Midbrain (tissue), 1 donor: ENCODE data around the gene CERS6.

Experiments used
- DNase-seq: peaks from one replicate; lab custom pipeline; 2025; lab: John Stamatoyannopoulos, UW

Gene CERS6

DNA sequence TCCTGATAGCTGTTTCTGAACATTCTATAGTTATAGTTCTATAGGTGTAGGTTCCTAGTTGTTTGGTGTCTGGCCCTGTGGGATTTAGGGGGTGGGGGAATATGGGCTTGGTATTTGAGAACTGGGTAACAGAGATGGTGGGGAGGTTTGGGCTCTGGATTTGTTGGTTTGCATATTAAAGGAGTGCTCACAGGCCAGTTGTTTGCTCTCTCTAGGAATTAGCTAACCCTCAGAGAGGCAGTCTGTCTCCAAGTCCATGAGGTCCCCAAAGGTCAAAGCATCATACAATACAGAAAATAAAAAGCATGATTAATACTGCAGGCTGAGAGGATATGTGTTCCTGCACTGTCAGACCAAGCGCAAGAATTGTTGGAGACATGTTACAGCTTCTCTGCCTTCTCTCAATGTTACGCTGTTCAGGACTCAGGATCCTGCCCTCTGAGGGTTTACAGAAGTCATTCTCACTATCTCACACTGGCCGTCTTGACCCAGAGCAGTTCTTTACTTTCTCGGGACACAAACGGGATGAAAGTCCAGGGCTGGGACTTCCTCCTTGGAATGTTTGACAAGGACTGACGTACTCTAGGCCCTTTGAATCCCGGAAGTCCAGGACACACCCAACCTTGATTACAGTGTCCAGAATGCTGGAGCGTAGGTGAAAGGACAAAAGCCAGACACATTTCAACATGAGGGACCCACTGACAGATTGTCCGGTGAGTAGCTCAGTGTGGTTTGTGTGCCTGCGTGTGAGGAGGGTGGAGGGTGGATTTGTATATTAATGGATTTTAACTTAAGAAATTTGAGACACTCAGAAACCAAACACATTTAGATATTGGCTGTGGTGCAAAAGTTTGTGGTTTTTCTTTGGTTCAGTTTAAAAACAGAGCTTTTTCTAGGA, 346.1 kb downstream of the CERS6 start, which contains the start of gene NOSTRIN:
NOSTRIN (plus strand) TSS at position 677 of the 898 bp plus-strand sequence; CDS start at position 687, 10 bp downstream.
- no peak for DNase-seq

DNA sequence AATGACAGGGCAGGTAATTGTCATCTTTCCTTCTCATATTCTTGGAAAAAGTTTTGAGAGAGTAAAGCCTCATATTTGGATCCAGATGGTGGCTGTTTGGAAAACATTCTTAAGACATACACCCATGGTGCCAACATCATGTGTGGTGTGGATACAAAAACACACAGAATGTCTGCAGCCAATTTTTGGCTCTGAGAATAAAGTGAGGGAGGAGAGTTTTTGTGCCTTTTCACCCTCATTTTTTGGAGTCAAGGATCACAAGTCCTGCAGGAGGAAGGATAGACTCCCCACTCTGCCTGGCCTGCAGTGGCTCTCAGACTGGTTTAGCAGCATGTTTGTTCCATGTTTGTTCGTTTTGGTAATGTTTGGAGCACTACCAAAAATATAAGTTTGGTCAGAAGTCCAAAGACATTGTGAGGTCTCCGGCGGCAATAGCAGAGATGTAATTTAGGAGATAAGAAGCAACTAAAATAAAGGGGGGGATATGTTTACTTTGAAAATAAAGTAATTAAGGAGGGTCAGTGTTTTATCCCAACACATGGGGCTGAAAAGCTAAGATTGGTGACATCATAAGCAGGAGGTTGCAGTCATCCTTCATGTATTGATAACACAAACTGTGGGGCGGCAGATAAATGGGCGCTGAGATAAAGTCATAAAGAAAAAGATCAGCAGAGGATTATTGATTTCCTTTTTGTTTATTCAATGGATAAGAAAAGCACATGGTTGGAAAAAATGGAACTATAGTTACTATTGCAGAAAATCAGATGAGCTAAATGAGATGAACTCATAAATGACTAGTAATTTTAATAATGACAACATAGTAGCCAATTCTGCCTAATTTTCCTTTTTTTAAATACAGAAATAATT, 347.0 kb downstream of the CERS6 start:
- DNase-seq: no peak

DNA sequence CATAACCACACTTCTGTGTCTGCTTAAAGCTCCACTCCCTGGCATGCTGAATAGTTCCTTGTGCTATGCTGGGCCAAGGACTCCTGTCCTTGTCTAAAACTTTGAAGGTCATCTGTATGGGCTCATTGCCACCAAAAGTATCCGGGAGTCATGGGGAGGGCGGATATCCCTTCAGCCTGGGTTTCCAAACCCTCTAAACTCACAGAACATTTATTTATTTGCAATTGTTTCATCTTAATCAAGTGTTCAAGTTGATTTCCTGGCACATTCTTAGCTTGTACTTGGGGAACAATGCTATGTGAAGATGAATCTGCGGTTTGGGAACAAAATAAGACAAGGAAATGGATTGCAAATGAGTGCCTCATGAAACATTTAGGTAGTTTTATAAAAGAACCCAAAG, 348.1 kb downstream of the CERS6 start:
- DNase-seq: no peak

DNA sequence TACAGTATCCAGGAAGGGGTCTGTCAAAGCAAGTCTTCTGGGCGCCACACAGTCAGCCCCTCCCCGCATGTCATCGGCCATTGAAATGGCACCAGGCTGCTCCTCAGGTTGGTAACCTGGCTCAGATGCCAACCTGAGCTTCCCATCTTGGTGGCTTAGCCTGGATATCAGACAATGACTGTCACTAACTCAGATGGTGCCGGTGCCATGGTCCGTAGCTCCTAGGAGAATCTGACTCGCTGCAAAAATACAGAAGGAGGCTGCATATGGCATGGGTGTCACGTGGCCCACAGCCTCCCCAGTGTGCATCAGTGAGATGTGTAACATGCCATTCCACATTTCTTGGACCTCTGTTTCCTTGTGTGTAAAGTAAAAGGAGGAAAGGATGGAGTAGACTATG, 349.5 kb downstream of the CERS6 start:
- no peak for DNase-seq

DNA sequence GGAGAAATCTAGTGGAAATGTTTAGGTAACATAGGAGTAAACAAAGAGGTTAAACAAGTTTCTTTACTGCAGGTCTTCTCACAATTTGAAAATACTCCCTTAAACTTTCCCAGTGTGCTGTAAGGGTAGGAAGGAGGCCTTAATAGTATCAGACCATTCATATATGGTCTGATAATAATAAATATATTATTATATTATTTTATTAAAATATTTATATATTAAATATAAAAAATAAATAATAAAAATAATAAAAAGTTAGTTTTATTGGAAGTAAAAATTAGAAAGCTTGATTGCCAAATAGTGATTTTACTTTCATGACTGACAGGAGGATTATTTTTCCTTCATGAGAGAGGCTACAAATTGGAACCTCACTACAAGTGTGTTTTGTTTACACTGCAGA, 353.5 kb downstream of the CERS6 start:
- no peak for DNase-seq

DNA sequence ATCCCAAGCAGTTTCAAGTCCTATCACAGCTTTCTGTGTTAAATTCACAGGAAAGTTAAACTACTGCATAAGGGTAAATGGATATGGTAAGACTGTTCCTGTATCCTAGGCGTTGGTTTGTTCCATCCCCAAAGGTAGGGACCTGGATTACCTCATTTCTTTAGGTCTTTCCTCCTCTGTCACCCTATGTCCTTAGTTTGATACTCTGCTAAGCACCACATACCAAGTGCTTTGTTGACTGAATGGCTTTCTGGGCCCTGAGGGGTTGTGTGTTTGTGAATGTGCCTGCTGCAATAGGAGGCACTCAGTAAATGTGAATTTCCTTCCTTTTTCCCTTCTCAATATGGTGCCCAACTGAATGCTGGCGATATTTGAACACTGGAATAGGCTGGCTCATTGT, 354.2 kb downstream of the CERS6 start:
- DNase-seq: no peak

DNA sequence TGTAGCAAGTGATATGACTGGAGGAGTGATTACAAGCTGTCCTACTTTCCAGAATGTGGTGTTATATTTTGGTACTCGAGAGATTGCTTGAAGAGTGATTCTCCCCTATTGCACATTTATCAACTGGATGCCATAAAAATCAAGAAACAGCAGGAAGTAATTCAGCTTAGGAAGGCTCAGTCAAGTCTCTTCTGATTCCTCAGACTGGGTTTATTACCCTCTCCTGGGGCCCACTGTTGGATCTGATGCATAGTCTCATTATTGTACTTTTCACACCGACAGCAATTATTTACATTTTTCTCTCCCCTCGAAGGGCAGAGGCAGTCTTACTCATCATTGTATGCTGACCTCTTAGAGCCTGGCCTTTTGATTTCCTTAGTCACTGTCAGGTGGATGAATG, 355.6 kb downstream of the CERS6 start:
- DNase-seq: no peak

DNA sequence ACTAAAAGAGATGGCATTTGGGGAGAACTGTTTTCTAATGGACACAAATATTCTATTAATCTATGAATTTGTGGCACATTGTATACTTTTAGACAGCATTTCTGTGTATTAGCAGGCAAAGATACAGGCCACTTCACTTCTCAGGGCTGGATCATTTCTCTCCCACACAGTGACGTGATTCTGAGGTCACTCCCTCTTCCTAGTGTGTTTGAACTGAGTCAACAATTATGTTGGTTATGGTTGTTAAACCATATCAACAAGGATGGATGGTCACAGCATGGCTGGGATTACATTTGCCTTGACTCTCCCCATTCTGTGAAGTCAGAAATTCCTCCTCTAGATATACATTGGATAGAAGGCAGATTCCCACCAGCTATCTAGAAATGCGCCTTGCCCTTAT, 358.0 kb downstream of the CERS6 start:
- DNase-seq: no peak

DNA sequence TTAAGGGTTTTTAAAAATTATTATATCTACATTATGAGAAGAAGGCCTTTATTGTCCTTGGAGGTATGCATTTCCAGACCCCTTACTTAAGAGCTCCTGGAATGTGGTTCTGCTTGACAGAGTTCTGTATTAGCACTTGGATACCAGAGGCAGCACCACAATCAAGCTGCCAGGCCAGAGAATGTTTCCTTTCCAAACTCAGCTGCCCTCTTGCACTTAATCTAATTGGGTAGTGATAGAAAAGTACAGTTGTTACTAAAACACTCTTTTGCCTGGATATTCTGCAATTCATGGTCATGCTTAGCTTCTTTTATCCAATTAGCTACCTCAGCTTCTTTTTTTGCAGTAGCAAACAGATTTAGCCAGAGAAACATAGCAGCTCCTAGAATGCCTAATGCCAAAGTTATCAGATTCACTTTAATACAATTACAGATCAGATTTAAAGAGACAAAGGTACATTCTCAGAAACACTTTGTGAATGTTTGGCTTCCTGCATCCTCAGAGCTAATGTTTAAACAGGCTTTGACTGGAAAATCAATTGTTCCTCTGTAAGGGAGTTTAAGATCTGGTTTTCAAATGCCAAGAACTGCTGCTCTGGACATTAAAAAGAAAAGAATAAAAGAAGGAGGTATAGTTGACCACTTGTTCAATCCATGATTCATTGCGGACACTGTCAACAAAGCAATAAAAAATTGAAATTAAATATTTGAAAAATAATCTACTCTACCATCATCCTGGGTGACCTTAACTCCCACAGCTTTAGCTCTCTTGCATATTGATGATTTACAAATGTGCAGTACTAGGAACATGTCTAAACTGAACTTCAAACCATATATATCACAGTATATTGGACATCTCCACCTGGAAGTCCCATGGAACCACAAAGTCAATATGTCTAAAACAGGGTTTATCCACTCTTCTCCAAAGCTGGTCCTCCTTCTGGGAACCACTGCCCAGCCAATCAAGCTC, 359.2 kb downstream of the CERS6 start:
- no peak for DNase-seq

DNA sequence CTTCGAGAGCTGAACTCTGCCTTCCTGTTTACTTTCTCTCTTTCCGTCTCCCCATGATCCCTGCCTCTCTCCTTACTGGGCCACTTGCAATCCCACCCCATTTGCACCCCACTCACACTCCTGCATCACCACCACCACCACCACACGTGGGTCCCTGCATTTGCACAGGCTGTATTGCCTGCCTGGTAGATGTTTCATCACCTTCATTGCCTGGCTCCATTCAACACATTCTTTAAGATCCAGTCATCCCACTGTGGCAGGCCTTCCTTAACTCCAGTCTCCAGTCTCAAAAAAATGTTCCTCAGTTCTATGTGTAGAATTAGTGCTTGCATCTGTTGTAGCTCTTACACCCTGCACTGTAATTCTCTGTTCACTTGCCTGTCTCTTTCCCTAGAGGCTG, 360.3 kb downstream of the CERS6 start:
- DNase-seq: no peak

DNA sequence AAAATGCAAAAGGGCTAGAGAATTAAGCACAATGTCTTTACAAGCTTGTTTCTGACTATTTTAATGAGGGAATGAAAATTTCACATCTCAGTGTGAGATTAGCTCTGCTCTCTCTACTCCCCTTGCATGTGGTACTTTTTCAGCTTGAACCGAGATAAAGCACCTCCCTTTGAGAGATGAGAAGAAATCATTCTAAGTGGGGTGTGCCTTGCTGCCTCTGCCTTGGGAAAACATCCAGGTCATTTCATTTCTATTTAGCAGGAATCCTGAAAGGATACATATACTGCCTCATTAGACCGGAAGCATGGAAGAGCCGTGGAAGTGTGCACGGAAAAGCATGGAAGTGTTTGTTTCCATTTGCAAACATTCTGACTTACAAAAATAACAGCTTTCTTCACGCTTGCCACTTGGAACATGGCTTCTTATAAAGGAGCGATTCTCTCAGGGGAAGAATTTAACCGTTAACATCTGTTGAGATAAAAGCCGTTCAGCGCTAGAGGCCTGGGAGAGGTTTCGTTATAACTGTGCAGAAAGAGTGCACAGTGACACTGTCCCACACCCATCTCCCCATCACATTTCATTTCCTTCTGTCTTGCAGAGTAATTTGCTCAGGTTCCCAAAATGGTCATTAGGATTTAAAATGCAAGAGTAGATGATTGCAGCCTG, 363.1 kb downstream of the CERS6 start:
- DNase-seq: no peak

DNA sequence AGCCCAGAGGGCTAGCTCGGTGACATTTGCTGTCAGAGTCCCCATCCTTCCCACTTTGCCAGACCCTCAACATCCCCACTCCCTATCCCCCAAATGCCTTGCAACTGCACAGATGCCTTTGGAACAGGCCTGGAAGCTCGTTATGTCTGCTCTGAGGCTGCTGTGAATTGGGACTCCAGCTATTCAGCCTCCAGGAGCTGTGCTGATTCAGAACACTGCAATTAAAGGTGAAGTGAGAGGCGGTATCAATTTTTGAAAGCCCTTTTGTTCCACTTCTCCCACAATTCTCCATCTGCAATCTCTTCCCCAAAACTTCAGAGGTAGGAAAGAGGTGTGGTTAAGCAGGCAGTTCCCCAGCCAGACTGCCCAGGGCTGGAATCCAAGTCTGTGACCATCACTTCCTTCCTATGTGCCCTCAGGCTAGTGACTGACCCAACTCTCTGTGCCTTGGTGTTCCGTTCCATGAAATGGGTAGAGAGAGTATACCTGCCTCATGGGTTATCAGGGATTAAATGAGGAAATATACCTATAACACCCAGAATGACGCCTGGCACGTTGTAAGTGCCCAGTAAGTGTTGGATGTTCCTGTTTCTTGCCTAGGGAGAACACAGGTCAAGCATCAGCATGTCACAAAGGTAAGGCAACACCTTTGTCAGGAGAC, 363.9 kb downstream of the CERS6 start:
- DNase-seq: no peak

DNA sequence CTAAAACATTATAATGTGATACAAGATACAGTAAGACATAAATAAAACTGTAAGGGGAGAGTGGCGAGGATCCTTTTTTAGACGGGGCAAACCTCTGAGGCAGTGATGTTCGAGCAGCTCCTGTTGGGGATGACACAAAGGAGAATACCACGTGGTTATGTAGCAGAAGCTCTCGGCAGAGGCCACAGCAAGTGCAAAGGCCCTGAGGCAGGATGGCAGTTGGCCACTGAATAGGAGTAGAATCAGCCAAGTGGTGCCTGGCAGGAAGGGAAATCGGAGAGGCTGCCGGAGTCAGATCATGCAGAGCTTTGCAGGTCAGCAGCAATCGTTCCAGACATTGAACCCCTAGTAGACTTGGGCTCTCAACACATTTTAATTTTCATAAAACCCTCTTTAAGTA, 365.5 kb downstream of the CERS6 start:
- no peak for DNase-seq

DNA sequence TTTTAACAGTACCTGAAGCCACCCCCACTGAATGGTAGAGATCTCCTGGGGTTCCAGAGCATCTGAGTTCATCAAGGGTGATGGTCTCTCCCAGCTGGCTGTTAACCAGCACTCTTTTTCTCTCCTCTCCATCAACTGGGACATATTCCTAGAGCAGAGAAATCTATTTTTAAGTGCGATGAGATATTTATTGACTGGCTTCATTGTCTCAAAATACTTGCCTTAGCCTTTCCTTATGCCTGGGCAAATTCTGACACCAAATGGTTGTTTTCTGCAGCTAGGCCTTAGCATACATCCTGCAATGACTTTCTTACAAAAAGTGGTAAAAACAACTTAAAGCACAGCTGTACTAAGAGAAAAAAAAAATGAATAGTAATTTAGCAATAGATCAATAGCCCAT, 365.9 kb downstream of the CERS6 start:
- no peak for DNase-seq
